ENCODE data around the gene THOC7. TPM values are rescaled to one million over a fixed set of nuclear protein-coding genes. Genes with fewer than 3 reads are reported as not detected.

THOC7 gene
- total RNA-seq, 1 experiment from 2014 or later: 53.0 TPM

GRCh38 chr3:63867225-63867624 lies 3.6 kb upstream of the THOC7 start:
- POLR2A ChIA-PET: no interaction called here
- ATAC-seq (no peak), DNase-seq (ENCODE audit: low spot score) (no peak)
- no peak overlapping the region for H3K27ac Mint-ChIP-seq
- H3K27me3 Mint-ChIP-seq (ENCODE audit: low read depth): no peaks in the 10 kb centered on the region
- H3K9me3 Mint-ChIP-seq: no peaks in the 10 kb centered on the region
- TF ChIP-seq NFYB (CRISPR knock-in tag; conservative IDR thresholded peaks at IDR 0.05; ENCODE audit: low read depth) (no peak), USF2 (CRISPR knock-in tag; IDR thresholded peaks at IDR 0.05) (no peak), ELF4 (CRISPR knock-in tag; IDR thresholded peaks at IDR 0.05; ENCODE audit: low read depth) (no peak), ATF3 (CRISPR knock-in tag; conservative IDR thresholded peaks at IDR 0.05) (no peak), HMGXB4 (CRISPR knock-in tag; IDR thresholded peaks at IDR 0.05) (no peak), FOXP4 (CRISPR knock-in tag; IDR thresholded peaks at IDR 0.05) (no peak), CBFB (CRISPR knock-in tag; IDR thresholded peaks at IDR 0.05; ENCODE audit: low read depth) (no peak), TEAD1 (CRISPR knock-in tag; IDR thresholded peaks at IDR 0.05) (no peak), E2F4 (CRISPR knock-in tag; IDR thresholded peaks at IDR 0.05; ENCODE audit: borderline replicate concordance, low read depth) (no peak), KAT7 (CRISPR knock-in tag; IDR thresholded peaks at IDR 0.05; ENCODE audit: borderline replicate concordance) (no peak), ZNF532 (CRISPR knock-in tag; IDR thresholded peaks at IDR 0.05; ENCODE audit: borderline replicate concordance) (no peak)
- peaks cover 32% of the 10 kb centered on the region for H3K4me1 Mint-ChIP-seq
- H3K4me3 Mint-ChIP-seq: no peak overlapping the region
- peaks cover 4% of the 10 kb centered on the region; the same call in 1 of the 2 replicates for H3K36me3 Mint-ChIP-seq
- CTCF ChIA-PET: no interaction called here

- H3K9me3 Mint-ChIP-seq: no peaks in the 10 kb centered on the region
- peaks cover 4% of the 10 kb centered on the region; the same call in 1 of the 2 replicates for H3K36me3 Mint-ChIP-seq
- POLR2A ChIA-PET: interaction anchor here (0.6 kb wide), 1 partner anchor 17 kb away, joined by 5 read pairs; no protein-coding TSS in a partner anchor
- CTCF ChIA-PET: no interaction called here
- H3K27ac Mint-ChIP-seq: peak overlapping the region; percentile 31
- H3K4me1 Mint-ChIP-seq: peaks cover 38% of the 10 kb centered on the region
- peak overlapping the region; percentile 90 for H3K4me3 Mint-ChIP-seq
- ATAC-seq (no peak), DNase-seq (ENCODE audit: low spot score) (no peak)
- no peaks in the 10 kb centered on the region for H3K27me3 Mint-ChIP-seq (ENCODE audit: low read depth)
- TF ChIP-seq MXD4 (CRISPR knock-in tag; IDR thresholded peaks at IDR 0.05; ENCODE audit: borderline replicate concordance) (no peak), IRF1 (CRISPR knock-in tag; IDR thresholded peaks at IDR 0.05) (no peak), TP53 (CRISPR knock-in tag; IDR thresholded peaks at IDR 0.05) (no peak), NR1H2 (CRISPR knock-in tag; IDR thresholded peaks at IDR 0.05) (no peak), CTCF (IDR thresholded peaks at IDR 0.05) (no peak), PRRX2 (CRISPR knock-in tag; IDR thresholded peaks at IDR 0.05) (no peak), TEAD4 (CRISPR knock-in tag; IDR thresholded peaks at IDR 0.05) (no peak)
These were observed 1.3 kb upstream of the THOC7 start for GRCh38 chr3:63864965-63865327.
